Panc1 (cell line): ENCODE measurements around the gene AMBRA1.

ENCODE experiments used
- POLR2AphosphoS5 ChIP-seq: IDR thresholded peaks from 2 replicates; pipeline ENCODE4 v1.6.1; 2012; ENCODE audit warnings: mild to moderate bottlenecking, low read depth, low read length, moderate library complexity
- REST ChIP-seq, 2 experiments: IDR thresholded peaks; 2 replicates each; pipeline ENCODE4 v1.6.1; 2011 to 2012; ENCODE audit warnings: low read depth in 2 of 2, control low read depth in 1 of 2, low read length in 1 of 2, mild to moderate bottlenecking in 1 of 2, moderate library complexity in 1 of 2; ENCODE audit not compliant: insufficient read depth in 1 of 2
- SIN3A ChIP-seq: IDR thresholded peaks from 2 replicates; pipeline ENCODE4 v1.6.1; 2012; ENCODE audit warnings: low read depth, mild to moderate bottlenecking, low read length, moderate library complexity, borderline replicate concordance; ENCODE audit not compliant: insufficient read depth
- TF ChIP-seq, protein P1 (sequence below): fragments of 450-650 bp; IDR thresholded peaks from 2 replicates; pipeline ENCODE4 v1.5.1; 2017; ENCODE audit warnings: mild to moderate bottlenecking

DNA sequence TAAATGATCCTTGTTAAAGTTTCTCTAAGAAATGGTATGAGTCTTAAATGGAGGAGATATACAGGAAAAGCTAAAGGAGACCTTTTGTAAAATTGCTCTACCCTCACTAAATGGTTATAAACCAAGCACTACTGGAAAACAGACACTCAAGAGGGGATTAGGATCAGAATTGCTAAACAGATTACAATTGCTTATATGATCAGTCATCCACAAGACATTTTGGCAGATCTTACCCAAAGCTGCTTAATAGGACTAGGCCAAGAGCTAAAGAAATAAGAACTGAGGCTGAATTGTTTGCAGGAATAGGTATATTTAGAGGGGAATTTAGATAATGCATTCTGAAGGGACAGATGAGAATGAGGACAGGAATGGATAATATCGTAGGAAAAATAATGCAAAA is 13.7 kb upstream of the AMBRA1 start:
- TF ChIP-seq, protein P1, sequence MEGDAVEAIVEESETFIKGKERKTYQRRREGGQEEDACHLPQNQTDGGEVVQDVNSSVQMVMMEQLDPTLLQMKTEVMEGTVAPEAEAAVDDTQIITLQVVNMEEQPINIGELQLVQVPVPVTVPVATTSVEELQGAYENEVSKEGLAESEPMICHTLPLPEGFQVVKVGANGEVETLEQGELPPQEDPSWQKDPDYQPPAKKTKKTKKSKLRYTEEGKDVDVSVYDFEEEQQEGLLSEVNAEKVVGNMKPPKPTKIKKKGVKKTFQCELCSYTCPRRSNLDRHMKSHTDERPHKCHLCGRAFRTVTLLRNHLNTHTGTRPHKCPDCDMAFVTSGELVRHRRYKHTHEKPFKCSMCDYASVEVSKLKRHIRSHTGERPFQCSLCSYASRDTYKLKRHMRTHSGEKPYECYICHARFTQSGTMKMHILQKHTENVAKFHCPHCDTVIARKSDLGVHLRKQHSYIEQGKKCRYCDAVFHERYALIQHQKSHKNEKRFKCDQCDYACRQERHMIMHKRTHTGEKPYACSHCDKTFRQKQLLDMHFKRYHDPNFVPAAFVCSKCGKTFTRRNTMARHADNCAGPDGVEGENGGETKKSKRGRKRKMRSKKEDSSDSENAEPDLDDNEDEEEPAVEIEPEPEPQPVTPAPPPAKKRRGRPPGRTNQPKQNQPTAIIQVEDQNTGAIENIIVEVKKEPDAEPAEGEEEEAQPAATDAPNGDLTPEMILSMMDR = no peak
- TF ChIP-seq SIN3A (no peak), REST (IDR thresholded peaks at IDR 0.05; ENCODE audit: insufficient read depth in 1 of 2, low read depth in 2 of 2, low read length in 1 of 2) (no peak), POLR2AphosphoS5 (no peak)
